Measurements from ENCODE around the gene EPB41. TPM values are rescaled to one million over a fixed set of nuclear protein-coding genes. Genes with fewer than 3 reads are reported as not detected.

The EPB41 gene
- total and polyA plus RNA-seq, 2 of the 8 experiments (the other 6 are each of a cell fraction or from before 2014, with no cell fraction given) = 36.7 to 109 TPM

- Histone ChIP-seq H3K4me1 (replicated peaks in 1 of 4; ENCODE audit: control insufficient read depth in 3 of 4, insufficient read depth in 4 of 4, low read length in 3 of 4) (no peaks in the 10 kb centered on the region), H3K79me2 (ENCODE audit: control insufficient read depth in 1 of 2, insufficient read depth in 2 of 2, low read length in 2 of 2) (no peaks in the 10 kb centered on the region), H3K27me3 (replicated peaks in 1 of 4; ENCODE audit: control insufficient read depth in 3 of 4, extremely low read depth in 1 of 4, insufficient read depth in 3 of 4, low read length in 3 of 4) (no peaks in the 10 kb centered on the region), H3K18ac (ENCODE audit: extremely low read depth, low read length) (no peak overlapping the region), H3K14ac (ENCODE audit: insufficient read length) (no peak overlapping the region), H2BK15ac (ENCODE audit: low read length) (no peak overlapping the region), H3K27ac (ENCODE audit: low read depth, low read length) (no peak overlapping the region), H2BK20ac (ENCODE audit: low read length) (no peak overlapping the region), H3K9me3 (ENCODE audit: insufficient read depth in 2 of 2, low read depth in 1 of 2, low read length in 1 of 2) (no peaks in the 10 kb centered on the region), H4K5ac (ENCODE audit: insufficient read length, low read depth, low read length) (no peak overlapping the region), H4K91ac (replicated peaks; ENCODE audit: insufficient read length, low read length) (no peak overlapping the region), H2BK12ac (ENCODE audit: low read depth, low read length) (no peak overlapping the region), H2AFZ (ENCODE audit: low read length) (no peak overlapping the region), H3K4me2 (ENCODE audit: insufficient read depth in 1 of 2, low read depth in 2 of 2, low read length in 2 of 2) (no peak overlapping the region), H3K23me2 (ENCODE audit: low read depth, low read length) (no peaks in the 10 kb centered on the region), H4K20me1 (replicated peaks in 1 of 2; ENCODE audit: control insufficient read depth in 1 of 2, insufficient read depth in 2 of 2, low read length in 2 of 2) (no peaks in the 10 kb centered on the region), H3K4me3 (ENCODE audit: extremely low read depth in 1 of 4, insufficient read depth in 2 of 4, low read depth in 3 of 4, low read length in 4 of 4) (no peak overlapping the region), H3K23ac (ENCODE audit: insufficient read length) (no peak overlapping the region), H3K56ac (replicated peaks; ENCODE audit: insufficient read length, low read depth, low read length) (no peak overlapping the region), H3K79me1 (ENCODE audit: low read depth, low read length) (no peaks in the 10 kb centered on the region), H2AK5ac (ENCODE audit: low read depth, low read length) (no peak overlapping the region), H2BK120ac (replicated peaks; ENCODE audit: low read depth, low read length) (no peak overlapping the region), H3K9ac (replicated peaks in 1 of 4; ENCODE audit: extremely low read depth in 1 of 4, low read depth in 3 of 4, low read length in 3 of 4) (no peak overlapping the region), H3K36me3 (ENCODE audit: control insufficient read depth in 2 of 4, insufficient read depth in 4 of 4, low read length in 3 of 4) (peaks cover 0 to 8% (median 0%) of the 10 kb centered on the region in 4 experiments; a peak in 2 of 8 replicates), H3K4ac (replicated peaks; ENCODE audit: insufficient read length, low read depth, low read length) (no peak overlapping the region), H2BK5ac (ENCODE audit: low read depth, low read length) (no peak overlapping the region), H4K8ac (ENCODE audit: extremely low read depth, insufficient read depth, low read length) (no peak overlapping the region)
- CTCF ChIA-PET (ENCODE audit: partially characterized antibody) = interaction anchor here (0.8 to 1.9 kb wide), 2 partner anchors 56 to 62 kb away, joined by 3 to 4 read pairs; no protein-coding TSS in a partner anchor
- 95% methylated on average over 1 of the region's 1 CpG; no CpG with 5 or more reads in 1 of the 2 experiments for WGBS, 2 experiments (ENCODE audit: extremely low coverage in 1 of 2, insufficient coverage in 1 of 2, insufficient read length in 1 of 2, insufficient replicate concordance in 2 of 2, low coverage in 1 of 2, low lambda C conversion rate in 2 of 2, missing lambda C conversion rate in 1 of 2)
- no peak for DNase-seq (ENCODE audit: low read depth in 1 of 2, low spot score in 2 of 2)
- TF ChIP-seq EZH2 (IDR thresholded peaks at IDR 0.05; ENCODE audit: low read depth, low read length, severe bottlenecking) (no peak), RXRA (IDR thresholded peaks at IDR 0.05; ENCODE audit: insufficient read depth, low read depth, low read length) (no peak), HDAC2 (IDR thresholded peaks at IDR 0.05; ENCODE audit: borderline replicate concordance in 1 of 2, low read depth in 2 of 2, low read length in 2 of 2) (no peak), GTF2F1 (IDR thresholded peaks at IDR 0.05; ENCODE audit: borderline replicate concordance, low read depth, low read length) (no peak), CBX8 (IDR thresholded peaks at IDR 0.05; ENCODE audit: borderline replicate concordance, low read depth, low read length) (no peak), ASH2L (IDR thresholded peaks at IDR 0.05; ENCODE audit: low read length) (no peak), KDM4A (IDR thresholded peaks at IDR 0.05; ENCODE audit: low read depth, low read length, severe bottlenecking) (no peak), TBP (IDR thresholded peaks at IDR 0.05; ENCODE audit: low read depth, low read length) (no peak), HDAC6 (IDR thresholded peaks at IDR 0.05; ENCODE audit: low read depth, low read length) (no peak), POLR2AphosphoS5 (IDR thresholded peaks at IDR 0.05; ENCODE audit: low read depth, low read length) (no peak)
- POLR2A ChIA-PET (ENCODE audit: partially characterized antibody) = no interaction called here
- FAIRE-seq = no peak
These were observed 140.8 kb downstream of the EPB41 start for GRCh38 chr1:29055160-29055559.
